ENCODE data around the gene UGT1A10.
"Not testable (repeated sequence)": the region's sequence is repeated elsewhere in the genome, so short reads cannot be mapped to it uniquely, and the experiment has no call there.

The UGT1A10 gene

DNA sequence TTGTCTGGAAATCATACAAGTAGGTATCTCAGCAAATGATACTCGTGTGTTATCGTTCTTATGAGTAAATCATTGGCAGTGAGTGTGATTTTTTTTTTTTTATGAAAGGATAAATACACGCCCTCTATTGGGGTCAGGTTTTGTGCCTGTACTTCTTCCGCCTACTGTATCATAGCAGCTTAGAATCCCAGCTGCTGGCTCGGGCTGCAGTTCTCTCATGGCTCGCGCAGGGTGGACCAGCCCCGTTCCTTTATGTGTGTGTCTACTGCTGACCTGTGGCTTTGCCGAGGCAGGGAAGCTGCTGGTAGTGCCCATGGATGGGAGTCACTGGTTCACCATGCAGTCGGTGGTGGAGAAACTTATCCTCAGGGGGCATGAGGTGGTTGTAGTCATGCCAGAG is at the start of gene UGT1A10:
UGT1A10 (plus strand) TSS at position 143 of the 400 bp plus-strand sequence; CDS start at position 218, 75 bp downstream.
- not testable (repeated sequence) for DNase-seq (ENCODE audit: low read depth)

DNA sequence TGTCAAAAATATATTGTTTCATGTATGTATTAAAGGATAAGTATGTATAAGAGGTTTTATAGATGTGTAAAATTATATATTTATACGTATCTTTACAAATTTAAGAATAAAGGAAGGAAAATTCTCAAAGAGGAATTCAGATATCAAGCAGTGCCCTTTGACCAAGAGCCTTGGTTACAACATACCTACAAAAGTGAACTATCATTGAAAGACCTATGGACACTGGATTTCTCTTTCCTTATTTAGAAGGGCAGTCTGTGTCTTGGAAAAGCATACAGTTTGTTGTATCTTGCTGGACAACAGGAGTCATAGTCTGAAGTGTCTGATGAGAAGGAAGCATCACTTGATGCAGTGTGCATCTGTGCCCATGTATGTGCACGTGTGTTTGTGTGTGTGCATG is 47.8 kb upstream of the UGT1A10 start:
- no peak for DNase-seq (ENCODE audit: low read depth)

DNA sequence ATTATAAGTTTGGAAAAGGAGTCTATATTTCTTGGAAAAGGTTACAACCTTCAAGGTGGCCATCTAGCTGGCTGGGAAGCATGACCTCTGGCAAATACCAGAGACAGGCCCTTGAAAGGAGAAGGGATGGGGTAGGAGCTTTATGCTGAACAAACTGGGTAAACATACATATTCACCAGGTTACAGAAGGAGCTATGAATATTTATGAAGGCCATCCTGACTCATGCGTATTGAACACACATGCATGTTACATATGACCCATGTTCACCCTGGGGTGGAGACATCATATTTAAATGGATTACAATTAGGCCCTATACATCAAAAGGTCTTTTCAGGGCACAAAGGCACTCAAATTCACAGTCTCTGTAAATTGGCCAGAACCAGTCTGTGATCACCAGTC is 43.5 kb upstream of the UGT1A10 start:
- not testable (repeated sequence) for DNase-seq (ENCODE audit: low read depth)

DNA sequence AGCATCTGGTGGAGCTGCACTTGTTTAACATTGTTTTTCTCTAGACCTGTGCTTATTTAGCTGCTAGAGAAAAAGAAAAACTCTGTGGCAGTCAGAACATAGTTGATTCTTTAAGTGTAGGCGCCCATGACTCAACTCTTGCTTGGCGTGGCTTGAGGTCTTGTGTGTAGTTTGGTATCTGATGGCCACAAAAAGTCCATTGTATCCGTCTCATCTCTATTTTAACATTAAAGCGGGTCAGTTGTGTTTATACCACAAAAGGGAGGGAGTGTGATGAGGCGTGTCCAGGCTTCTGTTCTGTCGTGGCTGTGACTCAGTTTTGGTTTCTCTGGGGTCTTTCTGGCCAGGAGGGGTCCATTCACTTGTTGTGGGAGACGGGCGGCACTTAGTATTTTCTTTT is 43.0 kb upstream of the UGT1A10 start:
- no peak for DNase-seq (ENCODE audit: low read depth)

DNA sequence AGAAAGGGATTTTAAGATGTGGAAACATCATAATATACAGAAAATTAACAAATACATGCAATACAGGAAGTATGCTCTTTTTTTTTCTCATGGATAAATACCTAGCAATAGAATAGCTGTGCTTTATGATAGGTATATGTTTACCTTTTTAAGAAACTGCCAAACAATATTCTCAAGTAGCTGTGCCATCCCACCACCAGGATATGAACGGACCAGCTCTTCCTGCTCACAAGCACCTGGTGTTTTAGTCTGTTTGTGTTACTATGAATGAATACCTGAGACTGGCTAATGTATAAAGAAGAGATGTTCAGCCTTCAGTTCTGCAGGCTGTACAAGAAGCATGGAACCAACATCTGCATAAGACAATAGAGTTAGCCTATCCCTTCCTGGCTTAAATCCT is 38.7 kb upstream of the UGT1A10 start:
- DNase-seq (ENCODE audit: low read depth) = no peak

DNA sequence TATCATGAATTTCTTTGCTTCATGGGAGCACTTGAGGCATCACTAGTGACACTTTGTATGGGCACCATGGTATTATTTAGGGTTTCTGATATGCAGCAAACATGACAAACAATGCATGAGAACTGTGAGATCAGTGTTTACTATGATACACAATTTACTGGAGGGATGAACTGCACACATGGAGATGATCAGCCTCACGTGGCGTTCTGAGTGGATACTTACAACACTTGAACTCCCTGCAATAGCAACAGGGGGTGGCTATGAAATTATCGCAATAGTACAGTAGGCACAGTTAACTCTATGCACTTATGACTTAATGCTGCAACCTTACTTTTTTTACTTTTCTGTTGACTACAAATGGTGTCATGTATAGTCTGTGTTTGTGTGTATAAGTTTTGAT is 37.3 kb upstream of the UGT1A10 start:
- no peak for DNase-seq (ENCODE audit: low read depth)

DNA sequence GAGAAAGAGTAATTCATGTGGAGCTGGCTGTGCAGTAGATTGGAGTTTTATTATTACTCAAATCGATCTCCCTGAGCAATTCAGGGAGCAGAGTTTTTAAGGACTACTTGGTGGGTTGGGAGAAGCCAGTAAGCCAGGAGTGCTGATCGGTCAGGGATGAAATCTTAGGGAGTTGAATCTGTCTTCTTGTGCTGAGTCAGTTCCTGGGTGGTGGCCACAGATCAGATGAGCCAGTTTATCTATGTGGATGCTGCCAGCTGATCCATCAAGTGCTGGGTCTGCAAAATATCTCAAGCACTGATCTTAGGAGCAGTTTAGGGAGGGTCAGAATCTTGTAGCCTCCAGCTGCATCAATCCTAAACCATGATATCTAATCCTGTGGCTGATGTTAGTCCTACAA is 35.9 kb upstream of the UGT1A10 start:
- DNase-seq (ENCODE audit: low read depth) = no peak

DNA sequence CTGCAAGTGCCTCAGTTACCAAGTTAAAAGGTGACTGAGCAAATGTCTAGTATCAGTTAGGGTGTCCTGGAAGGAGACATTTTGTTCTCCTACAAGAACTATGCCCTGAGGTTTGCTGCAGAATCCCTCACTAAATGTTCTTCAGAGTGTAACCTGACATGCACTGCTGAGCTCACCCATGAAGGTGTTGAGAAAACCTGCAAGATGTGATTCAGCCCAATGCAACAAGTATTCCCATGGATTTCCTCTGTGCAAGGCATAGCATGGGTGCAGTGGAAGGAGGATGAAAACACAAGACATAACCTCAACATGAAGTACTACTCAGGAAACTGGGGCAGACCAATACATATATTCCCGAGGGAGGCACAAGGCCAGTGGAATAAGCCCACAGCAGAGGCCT is 34.2 kb upstream of the UGT1A10 start:
- DNase-seq (ENCODE audit: low read depth) = no peak

DNA sequence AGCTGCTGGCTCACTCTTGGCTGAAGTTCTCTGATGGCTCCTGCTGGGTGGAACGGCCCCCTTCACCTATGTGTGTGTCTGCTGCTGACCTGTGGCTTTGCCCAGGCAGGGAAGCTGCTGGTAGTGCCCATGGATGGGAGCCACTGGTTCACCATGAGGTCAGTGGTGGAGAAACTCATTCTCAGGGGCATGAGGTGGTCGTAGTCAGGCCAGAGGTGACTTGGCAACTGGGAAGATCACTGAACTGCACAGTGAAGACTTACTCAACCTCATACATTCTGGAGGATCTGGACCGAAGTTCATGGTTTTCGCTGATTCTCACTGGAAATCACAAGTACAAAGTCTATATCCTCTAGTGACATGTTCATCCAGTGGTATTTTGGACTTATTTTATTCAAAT is 32.7 kb upstream of the UGT1A10 start:
- DNase-seq (ENCODE audit: low read depth) = no peak

DNA sequence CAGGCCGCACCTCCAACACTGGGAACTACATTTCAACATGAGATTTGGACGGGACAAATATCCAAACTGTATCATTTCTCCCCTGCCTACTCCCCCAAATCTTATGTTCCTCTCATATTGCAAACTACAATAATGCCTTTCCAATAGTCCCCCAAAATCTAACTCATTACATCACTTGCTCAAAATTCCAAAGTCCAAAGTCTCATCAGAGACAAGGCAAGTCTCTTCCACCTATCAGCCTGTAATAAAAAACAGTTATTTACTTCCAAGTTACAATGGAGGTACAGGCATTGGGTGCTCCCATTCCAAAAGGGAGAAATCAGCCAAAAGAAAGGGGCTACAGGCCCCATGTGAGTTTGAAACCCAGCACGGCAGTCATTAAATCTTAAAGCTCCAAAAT is 31.4 kb upstream of the UGT1A10 start:
- DNase-seq (ENCODE audit: low read depth) = no peak

DNA sequence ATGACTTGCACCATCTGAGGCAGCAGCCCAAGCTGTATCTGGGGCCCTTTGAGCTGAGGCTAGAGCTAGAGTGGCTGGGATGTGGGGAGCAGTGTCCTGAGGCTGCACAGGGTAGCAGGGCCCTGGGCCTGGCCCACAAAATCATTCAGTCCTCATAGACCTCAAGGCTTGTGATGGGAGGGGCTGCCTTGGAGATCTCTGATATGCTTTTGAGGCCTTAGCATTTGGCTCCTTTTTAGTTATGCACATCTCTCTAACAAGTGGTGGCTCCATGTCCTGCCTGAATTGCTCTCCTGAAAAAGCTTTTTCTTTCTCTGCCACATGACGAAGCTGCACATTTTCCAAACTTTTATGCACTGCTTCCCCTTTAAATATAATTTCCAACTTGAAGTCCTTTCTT is 30.6 kb upstream of the UGT1A10 start:
- no peak for DNase-seq (ENCODE audit: low read depth)

DNA sequence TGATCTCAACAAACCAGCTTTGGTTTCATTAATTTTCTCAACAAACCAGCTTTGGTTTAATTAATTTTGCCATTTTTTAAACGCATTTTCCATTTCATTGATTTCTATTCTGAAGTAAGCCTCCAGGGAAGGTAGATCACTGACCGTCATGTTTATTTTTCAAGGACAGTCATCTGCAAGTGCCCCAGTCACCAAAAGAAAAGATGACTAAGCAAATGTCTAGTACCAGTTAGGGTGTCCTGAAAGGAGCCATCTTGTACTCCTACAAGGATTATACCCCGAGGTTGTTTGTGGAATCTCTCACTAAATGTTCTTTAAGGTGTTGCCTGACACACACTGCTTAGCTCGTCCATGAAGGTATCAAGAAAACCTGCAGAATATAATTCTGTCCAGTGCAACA is 25.0 kb upstream of the UGT1A10 start:
- no peak for DNase-seq (ENCODE audit: low read depth)

DNA sequence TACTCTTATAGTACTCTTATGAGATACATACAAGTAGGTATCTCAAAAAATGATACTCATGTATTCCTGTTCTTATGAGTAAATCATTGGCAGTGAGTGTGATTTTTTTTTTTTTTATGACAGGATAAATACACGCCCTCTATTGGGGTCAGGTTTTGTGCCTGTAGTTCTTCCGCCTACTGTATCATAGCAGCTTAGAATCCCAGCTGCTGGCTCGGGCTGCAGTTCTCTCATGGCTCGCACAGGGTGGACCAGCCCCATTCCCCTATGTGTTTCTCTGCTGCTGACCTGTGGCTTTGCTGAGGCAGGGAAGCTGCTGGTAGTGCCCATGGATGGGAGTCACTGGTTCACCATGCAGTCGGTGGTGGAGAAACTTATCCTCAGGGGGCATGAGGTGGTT is 18.8 kb upstream of the UGT1A10 start, which contains the start of gene UGT1A8:
UGT1A8 (plus strand) TSS at position 158 of the 400 bp plus-strand sequence; CDS start at position 233, 75 bp downstream.
- DNase-seq (ENCODE audit: low read depth) = not testable (repeated sequence)

DNA sequence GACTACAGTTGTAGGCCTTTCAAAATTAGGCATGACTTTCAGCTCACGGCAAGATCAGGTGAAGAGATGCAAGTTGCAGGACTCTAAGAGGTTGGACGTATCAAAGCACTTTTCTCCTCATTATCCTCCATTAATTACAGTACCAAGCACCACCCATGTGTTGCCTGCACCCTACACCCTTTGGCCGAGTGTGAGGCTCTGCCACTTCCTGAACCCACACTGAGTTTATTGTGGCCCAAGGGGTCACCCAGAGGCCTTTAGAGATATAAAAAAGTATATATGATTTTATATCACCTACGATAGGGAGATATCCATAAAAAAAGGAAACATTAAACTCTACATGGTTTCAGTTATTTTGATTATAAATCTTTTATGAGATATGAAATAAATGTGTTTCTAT is 16.0 kb upstream of the UGT1A10 start:
- no peak for DNase-seq (ENCODE audit: low read depth)

DNA sequence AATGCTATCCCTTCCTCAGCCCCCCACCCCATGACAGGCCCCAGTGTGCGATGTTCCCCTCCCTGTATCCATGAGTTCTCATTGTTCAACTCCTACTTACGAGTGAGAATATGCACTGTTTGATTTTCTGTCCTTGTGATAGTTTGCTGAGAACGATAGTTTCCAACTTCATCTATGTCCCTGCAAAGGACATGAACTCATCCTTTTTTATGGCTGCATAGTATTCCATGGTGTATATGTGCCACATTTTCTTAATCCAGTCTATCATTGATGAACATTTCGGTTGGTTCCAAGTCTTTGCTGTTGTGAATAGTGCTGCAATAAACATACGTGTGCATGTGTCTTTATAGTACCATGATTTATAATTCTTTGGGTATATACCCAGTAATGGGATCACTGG is 14.4 kb upstream of the UGT1A10 start:
- DNase-seq (ENCODE audit: low read depth) = not testable (repeated sequence)

DNA sequence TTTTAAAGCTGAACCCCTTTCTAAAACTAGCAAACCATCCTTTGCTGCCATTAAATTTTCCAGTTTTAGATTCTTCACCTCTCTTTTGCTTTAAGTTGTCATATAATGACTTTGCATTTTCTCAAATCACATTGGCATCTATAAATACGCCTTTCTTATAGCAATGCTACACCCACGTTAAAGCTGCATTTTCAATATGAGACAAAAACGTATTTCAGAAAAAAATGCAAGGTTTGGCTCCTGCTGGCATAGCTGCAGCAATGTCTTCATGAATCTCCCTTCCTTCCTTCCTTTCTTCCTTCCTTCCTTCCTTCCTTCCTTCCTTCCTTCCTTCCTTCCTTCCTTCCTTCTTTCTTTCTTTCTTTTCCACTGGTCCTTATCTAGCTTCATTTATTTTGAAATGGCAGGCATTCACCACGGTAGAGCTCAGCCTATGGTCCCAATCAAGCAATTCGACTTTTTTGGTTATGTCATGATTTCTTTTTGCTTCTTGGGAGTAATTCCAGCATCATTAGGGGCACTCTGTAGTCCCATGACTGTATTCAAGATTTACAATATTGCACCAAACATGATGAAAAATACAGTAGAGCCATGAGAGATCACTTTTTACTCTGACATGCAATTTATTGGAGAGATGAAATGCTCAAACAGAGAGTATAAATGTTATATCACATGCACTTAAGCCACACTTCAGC is 8.8 kb upstream of the UGT1A10 start:
- no peak for DNase-seq (ENCODE audit: low read depth)

DNA sequence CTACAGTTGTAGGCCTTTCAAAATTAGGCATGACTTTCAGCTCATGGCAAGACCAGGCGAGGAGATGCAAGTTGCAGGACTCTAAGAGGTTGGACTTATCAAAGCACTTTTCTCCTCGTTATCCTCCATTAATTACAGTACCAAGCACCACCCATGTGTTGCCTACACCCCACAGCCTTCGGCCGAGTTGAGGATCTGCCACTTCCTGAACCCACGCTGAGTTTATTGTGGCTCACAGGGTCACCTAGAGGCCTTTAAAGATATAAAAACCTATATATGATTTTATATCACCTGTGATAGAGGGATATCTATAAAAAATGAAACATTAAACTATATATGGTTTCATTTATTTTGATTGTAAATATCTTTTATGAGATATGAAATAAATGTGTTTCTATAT is 2.6 kb downstream of the UGT1A10 start:
- DNase-seq (ENCODE audit: low read depth) = no peak

DNA sequence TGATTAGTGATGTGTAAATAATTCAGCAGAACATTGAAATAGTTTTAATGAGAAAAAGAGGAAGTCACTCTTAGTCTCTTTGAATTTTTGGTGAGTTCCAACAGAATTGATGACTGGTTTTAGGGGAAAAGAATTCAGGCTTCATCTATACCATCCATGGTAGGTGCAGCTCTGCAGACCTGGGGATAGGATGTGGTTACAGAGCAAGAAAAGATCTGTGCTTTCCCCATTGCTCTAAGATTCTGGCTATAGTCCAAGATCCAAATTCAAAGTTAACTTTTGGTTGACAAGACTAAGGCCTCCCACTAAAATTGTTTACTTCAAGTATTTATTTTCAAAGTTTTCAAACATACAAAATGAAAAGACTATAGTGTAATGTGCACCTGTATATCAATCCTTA is 3.6 kb downstream of the UGT1A10 start:
- DNase-seq (ENCODE audit: low read depth) = no peak

DNA sequence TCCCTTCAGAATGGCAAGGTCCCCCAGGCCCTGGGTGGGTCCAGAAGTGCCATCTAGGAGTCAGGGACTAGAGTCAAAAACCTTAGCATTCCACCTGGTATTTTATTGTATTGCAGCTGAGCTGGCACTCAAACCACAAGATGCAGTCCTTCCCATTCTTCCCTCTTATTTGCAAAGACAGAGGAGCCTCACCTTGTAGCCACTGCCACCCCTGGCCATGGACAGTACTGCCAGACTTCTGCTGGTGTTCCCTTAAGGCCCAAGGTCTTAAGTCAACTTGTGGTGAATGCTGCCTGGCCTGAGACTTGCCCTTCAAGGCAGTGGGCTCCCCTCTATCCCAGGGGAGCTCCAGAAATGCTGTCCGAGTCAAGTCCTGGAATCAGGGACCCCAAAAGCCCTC is 6.9 kb downstream of the UGT1A10 start:
- no peak for DNase-seq (ENCODE audit: low read depth)

DNA sequence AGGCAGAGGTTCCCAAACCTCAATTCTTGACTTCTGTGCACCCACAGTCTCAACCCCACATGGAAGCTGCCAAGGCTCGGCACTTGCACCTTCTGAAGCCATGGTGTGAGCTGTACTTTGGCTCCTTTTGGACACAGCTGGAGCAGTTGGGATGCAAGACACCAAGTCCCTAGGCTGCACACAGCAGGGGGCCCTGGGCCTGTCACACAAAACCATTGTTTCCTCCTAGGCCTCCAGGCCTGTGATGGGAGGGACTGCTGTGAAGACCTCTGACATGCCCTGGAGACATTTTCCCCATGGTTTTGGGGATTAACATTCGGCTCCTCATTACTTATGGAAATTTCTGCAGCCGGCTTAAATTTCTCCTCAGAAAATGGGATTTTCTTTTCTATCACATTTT is 9.8 kb downstream of the UGT1A10 start:
- not testable (repeated sequence) for DNase-seq (ENCODE audit: low read depth)

DNA sequence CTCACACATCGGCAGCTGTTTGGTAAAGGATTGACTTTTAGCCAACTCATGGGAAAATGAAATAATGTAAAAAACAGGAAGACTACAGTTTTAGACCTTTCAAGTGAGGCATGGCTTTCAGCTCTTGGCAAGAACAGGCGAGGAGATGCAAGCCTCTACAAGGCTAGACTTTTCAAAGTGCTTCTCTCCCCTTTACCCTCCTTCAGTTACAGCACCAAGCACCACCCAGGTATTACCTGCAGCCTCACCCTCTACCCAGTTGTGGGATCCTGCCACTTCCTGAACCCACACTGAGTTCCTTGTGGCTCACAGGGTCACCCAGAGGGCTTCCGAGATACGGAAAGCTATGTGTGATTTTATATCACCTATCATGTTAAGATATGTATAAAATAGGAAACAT is 14.7 kb downstream of the UGT1A10 start:
- no peak for DNase-seq (ENCODE audit: low read depth)

DNA sequence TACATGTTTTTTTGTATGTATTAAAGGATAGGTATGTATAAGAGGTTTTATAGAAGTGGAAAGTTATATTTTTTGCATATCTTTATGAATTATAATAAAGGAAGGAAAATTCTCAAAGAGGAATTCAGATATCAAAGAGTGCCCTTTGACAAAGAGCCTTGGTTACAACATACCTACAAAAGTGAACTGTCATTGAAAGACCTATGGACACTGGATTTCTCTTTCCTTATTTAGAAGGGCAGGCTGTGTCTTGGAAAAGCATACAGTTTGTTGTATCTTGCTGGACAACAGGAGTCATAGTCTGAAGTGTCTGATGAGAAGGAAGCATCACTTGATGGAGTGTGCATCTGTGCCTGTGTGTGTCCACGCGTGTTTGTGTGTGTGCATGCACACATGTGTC is 15.2 kb downstream of the UGT1A10 start:
- no peak for DNase-seq (ENCODE audit: low read depth)

DNA sequence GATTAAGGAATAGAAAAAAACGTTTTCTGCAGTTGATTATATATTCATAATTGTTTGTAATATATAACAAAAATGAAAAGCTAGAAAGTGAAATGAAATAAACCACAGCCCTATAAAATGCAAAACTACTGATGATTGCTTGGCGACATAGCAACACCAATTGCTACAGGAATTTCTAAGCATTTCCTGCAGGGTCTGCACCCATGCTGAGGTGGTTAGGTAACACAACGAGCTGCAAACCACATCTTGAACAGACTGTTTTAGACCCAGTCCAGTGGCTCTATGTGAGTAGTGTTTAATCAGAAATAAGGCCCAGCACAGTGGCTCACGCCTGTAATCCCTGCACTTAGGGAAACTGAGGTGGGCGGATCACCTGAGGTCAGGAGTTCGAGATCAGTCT is 18.3 kb downstream of the UGT1A10 start:
- no peak for DNase-seq (ENCODE audit: low read depth)

DNA sequence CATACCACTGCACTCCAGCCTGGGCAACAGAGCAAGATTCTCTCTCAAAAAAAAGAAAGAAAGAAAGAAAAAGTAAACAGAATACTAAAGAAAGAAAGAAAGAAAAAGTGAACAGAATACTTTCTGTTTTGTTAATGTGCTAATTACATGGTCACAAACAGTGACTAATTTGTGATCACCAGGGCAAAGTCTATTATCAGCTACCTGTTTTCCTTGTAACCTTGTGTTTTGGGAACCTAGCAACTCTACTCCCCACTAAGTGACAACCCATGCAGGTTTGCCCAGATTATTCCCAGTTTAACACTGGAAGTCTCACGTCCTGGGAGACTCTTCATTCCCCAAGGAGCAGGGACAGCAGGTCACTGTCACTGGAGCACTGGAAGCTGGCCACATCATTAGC is 18.8 kb downstream of the UGT1A10 start:
- DNase-seq (ENCODE audit: low read depth) = no peak
